OCI-LY7 (cell line): ENCODE data around the gene CAMK4.

Experiments
- CTCF ChIP-seq: fragments of 200-600 bp; sonication (generic); conservative IDR thresholded peaks from 2 replicates; pipeline ENCODE4 v1.5.1; 2014; ENCODE audit warnings: mild to moderate bottlenecking, antibody characterized with exemption, low read length, moderate library complexity, mixed read lengths
- EZH2phosphoT487 ChIP-seq: fragments of 200-600 bp; sonication (generic); IDR thresholded peaks from 2 replicates; pipeline ENCODE4 v1.6.1; 2018; ENCODE audit warnings: low read depth, borderline replicate concordance, mild to moderate bottlenecking, mixed run types, antibody characterized with exemption, low read length, moderate library complexity, mixed read lengths

DNA sequence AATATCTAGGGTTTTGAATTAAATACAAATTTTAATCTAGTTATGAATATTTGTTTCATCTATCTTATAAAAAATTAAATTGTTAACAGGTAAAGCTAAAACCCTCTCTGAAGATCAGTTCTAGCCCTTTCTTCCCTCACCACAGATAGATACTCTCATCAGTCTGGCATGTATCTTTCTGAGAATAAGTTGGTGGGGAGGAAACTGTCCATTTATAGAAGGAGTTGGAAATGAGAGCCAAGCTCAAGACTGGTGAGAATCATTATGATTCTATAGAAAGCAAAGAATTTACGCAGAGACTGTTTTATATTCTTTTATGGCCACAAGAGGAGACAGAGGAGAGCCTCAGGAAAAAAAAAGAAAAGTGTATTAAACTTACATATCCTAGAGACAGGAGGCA is 229.1 kb downstream of the CAMK4 start:
- TF ChIP-seq CTCF (no peak), EZH2phosphoT487 (no peak)
